Lower leg skin (tissue), 3 donors: ENCODE results near the gene CDKN2B-AS1.

Source experiments
- CTCF ChIP-seq, 3 donors: fragments of 450-650 bp; IDR thresholded peaks; one replicate each; pipeline ENCODE4 v1.5.1; 2016; ENCODE audit warnings: antibody characterized with exemption in 3 of 3, mild to moderate bottlenecking in 3 of 3, moderate library complexity in 2 of 3
- POLR2A ChIP-seq, 2 donors: fragments of 450-650 bp; IDR thresholded peaks; one replicate each; pipeline ENCODE4 v1.6.1; 2016 to 2017; ENCODE audit warnings: antibody characterized with exemption in 2 of 2, mild to moderate bottlenecking in 1 of 2, moderate library complexity in 1 of 2

GRCh38 chr9:21994556-21995005 is at the start of gene CDKN2B-AS1:
- TF ChIP-seq CTCF (IDR thresholded peaks at IDR 0.05) (no peak), POLR2A (IDR thresholded peaks at IDR 0.05) (no peak)
